ENCODE measurements around the gene UCP2. TPM values are rescaled to one million over a fixed set of nuclear protein-coding genes. Genes with fewer than 3 reads are reported as not detected.
"Not testable (repeated sequence)": the region's sequence is repeated elsewhere in the genome, so short reads cannot be mapped to it uniquely, and the experiment has no call there.

UCP2 gene
- polyA plus RNA-seq, 5 donors = 34.3 to 55.3 (median 45.2) TPM

DNA sequence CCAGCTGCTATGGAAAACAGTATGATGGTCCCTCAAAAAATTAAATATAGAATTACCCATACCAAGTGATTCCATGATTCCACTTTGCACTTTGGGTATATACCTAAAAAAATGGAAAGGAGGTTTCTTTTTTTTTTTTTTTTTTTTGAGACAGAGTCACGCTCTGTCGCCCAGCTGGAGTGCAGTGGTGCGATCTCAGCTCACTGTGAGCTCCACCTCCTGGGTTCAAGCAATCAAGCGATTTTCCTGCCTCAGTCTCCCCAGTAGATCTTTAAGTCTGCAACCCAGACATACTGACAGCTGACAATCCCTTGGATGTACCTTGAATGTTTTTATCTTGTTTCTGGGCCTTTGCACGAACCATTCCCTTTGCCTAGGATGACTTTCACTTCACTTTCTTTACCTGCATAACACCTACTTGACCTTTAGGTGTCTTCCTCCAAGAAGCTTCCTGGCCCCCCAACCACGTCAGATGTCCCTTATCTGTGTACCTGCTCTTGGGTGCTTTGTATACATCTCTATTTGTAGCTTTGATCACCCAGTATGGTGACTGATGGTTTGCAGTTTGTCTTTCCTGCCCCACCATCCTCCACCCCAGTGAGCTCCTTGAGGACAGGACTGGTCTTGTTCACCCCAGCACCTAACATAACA is 14.6 kb upstream of the UCP2 start:
- no peak for DNase-seq

DNA sequence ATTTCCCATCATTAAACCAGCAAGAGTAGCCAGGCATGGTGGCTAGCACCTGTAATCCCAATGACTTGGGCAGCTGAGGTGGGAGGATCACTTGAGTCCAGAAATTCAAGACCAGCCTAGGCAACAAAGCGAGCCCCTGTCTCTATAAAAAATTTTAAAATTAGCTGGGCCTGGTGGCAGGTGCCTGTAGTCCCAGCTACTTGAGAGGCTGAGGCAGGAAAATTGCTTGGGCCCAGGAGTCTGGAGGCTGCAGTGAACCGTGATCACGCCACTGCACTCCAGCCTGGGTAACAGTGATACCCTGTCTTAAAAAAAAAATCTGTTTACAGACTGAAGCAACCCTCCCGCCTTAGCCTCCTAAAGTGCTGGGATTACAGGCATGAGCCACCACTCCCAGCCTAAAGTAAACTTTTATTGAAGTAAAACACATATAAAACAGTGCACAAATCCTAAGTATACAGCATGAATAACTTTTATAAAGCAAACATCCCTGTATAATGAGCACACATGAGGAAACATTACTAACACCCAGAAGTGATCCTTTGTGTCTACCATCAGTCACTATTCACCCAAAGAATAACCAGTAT is 13.6 kb upstream of the UCP2 start:
- DNase-seq = no peak

DNA sequence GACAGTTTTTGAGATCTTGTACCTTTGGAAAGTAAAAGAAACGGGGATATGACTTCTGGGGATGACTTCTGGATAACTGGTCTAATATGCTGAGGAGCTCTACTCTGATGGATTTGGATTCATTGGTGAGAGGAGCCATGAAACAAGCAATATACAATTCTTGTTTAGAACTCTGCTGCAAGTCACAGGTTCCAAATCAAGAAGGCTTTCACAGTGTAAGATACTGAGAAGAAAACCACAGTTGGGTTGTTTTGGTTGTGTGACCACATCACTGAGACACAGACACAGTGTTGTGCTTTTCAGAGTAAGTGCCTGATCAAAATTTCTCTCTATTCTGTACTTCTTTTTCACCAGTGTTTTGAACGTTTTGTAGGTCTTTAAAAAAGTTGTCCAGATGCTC is 13.1 kb upstream of the UCP2 start:
- no peak for DNase-seq

DNA sequence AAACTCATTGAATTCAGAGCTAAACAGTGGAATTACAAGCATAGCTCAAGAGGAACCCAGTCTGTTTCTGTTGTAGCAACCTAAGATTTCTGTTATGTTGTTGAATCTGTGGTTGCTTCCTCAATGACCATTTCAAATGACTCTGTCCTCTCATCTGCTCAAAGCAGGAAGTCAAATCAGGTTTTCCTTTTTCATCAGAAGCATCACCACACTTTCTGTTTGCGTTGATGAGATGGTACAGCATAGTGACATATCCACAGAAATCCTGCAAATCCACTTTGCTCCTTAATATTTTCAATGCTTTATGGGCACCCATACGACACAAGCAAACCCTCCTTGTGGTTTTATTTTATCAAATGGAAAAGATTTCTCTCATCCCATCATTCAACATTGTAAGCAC is 12.6 kb upstream of the UCP2 start:
- DNase-seq = no peak

DNA sequence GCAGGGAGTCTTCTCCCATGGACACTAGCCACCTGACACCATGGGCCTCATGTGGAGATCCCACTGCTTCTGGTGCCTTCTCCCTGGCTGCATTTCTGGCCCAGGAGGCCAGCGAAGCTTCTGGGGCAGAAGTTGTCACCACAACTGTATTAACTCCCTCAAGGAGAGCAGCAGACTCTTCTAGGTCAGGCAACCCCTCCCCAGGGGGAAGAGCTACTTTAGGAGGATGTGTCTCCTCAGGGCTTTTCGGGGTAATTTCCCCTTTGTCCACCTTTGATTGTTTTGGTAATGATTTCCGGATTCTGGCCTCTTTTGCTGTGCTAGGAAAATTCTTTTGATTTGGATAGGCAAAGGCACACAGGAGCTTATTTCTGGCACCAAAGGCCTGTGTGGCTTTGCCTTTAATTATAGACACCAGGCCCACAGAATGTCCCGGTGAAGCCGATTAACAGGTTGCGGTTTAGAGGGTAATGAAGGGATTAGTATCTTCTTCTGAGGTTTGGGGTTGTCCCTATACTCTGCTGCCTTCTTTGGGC is 8.9 kb upstream of the UCP2 start:
- DNase-seq = no peak

DNA sequence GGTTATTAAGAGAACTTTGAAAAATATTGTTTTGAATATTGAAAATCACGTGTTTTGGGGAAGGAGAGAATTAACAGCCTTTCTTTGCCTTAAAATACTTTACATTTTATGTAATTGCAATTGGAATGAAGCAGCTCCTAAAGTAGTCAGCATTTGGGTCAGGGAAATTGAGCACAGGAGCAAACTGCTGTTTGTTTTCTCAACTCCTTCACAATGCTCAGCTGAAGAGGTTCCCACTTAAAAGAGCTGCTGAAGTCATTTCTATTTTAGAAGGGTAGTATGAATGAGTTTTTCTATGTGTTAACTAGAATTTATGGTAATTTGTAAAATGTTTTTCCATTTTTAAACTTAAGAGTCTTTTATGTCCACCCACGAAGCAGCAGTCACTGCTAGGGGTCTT is 8.1 kb upstream of the UCP2 start:
- peak in 1 of 2 donors; percentile 20 for DNase-seq

DNA sequence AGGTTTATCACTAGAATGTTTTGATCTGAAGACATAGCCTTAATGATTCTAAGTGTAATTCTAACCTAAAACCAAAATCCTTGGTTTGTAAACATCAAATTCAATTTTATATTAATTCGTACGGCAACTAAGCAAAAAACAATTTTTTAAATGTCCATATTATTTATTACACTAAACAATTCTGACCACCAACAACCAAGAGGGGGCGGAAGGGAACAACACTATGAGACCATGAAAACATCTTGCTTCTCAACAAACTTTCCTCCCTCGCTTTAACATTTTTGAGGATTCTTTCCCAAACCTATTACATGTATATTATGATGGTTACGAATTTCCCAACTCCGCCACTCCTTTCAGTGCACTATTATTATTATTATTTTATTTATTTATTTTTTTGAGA is 6.5 kb upstream of the UCP2 start:
- no peak for DNase-seq

DNA sequence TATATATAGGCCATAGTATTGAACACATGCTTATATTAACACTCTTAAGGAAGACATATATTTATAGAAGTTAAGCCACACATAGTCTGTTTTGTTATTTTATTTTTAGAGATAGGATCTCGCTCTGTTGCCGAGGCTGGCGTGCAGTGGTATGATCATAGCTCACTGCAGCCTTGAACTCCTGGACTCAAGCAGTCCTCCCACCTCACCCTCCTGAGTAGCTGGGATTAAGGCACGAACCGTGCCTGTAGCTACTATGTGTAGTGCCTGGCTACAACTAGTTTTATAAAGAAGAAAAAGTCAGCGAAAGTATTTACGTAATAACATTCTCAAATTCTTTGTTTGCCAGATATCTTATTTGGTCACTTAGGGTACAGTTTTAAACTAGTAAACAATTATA is 5.6 kb upstream of the UCP2 start:
- DNase-seq = no peak

DNA sequence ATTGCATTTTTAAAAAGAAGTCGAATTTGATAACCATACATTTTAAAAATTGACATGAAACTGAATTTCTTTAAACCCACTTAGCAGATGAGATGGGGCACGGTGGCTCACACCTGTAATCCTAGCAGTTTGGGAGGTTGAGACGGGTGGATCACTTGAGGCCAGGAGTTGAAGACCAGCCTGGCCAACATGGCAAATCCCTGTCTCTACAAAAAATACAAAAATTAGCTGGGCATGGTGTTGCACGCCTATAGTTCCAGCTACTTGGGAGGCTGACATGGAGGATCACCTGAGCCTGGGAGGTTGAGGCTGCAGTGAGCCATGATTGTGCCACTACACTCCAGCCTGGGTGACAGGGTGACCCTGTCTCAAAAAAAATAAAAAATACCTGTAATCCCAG is 3.0 kb upstream of the UCP2 start:
- DNase-seq = not testable (repeated sequence)

DNA sequence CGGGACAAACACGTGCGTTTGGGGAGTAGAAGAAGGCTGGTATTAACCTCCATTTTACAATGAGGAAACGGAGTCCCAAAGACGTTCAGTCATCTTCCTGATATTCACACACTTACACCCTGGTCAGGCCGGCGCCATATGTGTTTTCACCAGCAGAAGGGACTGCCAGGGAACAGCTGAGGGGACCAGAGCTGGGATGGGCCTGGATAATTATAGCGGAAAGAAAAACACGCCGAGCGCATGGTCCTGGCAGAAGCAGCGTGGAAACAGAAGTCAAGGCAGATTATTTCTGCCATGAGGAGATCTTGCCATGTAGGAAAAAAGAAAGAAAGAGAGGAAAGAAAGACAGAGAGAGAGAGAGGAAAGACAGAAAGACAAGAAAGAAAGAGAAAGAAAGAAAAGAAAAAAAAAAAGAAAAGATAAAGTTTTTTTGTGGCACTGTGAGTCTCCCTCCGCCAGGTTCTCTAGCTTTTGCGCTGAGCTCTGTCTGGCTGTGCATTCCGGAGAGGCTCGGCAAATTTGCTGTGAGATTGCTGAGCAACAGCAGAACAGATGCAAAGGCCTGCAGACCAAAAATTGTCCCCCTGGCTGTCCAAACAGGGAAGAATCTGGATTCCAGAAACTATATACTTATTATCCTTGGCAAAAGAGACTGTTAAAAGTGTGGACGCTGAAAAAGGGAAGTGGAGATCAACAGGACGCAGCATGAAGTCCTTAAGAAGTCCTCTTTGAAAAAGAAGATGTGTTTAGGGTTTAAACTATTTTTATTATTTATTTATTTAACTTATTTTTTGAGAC is 1.3 kb upstream of the UCP2 start:
- DNase-seq = no peak

DNA sequence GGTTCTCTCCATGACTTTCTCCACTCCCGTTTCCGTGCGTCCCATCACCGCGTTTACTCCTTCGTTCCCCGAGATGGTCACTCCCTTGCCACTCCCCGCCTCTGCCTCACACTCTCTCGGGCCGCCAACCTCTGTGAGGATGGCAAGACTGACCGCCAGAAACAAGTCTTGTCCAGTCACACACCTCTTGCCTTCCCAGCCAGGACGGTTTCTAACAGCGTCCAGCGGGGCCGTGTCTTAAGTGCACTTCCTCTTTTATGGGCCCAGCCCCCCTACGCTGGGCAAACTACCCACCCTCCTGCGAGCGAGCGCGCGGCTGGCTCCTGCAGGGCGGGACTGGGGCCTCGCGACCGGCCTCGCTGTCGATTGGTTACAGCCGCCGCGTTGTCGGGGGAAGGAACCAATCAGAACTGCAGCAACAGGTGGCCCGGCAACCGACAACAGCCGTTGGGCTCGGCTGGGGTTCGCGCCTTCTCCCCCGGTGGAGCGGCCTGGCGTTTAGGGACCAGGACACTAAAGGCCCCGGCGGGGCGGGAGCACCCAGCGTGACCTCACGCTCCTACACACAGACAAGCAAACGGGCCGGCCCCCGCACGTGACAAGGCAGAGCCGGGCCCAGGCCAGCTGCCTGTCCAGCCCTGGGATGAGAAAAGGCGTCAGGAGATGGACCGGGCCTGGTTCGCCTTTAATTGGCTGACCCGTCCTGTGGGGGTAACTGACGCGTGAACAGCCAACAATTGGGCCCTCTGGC is 522 bp upstream of the UCP2 start:
- DNase-seq = peak; percentile 85 to 86

DNA sequence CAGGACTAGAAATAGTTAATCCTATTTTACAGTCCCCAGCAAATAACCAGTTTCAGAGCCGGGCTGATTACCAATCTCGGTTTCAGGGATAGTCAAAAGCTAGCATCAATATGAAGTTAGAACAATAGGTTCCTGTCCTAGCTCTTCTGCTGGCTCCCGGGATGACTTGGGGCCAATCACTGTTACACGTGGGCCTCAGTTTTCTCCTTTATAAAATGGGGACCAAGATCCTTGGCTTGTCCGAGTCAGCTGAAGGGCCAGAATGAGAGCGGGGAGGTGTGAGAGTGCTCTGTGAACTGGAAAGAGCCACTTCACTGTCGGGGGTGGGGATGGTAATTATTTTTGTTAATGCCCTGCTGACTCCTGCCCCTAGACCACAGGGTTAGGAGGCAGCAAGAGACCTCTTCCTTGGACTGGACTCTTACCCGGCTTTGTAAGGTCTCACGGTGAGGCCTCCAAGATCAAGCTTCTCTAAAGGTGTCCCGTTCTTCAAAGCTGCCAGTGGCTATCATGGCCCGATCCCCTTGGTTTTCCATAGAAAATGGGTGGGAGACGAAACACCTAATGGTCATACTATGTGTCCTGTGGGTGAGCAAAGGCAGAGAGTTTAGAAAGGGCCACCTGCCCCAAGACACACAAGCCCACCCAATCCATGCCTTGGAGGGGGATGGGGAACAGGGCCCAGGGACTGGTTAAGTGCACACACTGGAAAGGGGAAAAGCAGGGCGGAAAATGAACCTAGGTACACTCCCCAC is 1.4 kb downstream of the UCP2 start:
- DNase-seq = no peak

DNA sequence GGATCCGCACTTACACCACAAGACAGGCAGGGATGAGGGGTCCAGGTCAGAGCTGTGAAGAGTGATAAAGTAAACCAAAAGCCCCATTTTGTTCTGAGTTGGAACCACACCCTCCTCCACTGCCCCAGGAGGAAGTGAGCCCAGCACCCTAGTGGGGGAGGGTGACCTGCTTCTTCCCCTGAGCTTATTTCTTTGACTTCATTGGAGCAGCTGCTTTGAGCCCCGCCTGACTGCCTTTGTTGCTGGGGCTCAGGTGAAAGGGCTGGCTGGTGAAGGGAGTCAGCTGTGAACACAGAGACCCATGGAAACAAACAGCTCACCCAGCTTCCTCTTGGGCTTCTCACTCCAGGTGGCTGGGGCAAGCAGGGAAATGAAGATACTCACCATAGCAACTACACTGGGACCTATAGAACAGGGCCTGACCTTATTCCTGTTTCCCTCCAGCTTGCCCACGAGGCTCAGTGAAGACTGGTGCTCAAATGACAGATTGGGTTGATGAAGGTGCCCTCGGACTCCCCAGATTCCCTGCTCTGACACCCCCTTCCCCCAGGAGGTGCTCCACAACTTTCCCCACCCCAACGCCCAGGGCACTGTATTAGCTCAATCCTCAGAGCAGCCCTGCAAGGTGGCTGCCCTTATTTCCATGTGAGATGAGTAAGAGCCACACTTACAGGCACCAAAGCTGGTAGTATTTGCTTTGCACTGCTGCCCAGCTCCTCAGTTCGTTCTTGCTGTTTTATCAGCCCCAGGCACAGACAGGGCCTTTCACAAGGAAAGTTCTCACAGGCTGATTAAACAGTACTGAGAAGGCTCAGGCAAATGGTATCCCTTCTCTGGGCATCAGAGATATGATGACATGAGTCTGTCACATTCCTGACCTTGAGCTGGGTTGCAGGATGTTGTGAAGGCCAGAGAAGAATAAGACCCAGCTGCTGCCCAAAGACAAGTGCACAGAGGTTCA is 2.4 kb downstream of the UCP2 start:
- peak in 1 of 2 donors; percentile 20 for DNase-seq

DNA sequence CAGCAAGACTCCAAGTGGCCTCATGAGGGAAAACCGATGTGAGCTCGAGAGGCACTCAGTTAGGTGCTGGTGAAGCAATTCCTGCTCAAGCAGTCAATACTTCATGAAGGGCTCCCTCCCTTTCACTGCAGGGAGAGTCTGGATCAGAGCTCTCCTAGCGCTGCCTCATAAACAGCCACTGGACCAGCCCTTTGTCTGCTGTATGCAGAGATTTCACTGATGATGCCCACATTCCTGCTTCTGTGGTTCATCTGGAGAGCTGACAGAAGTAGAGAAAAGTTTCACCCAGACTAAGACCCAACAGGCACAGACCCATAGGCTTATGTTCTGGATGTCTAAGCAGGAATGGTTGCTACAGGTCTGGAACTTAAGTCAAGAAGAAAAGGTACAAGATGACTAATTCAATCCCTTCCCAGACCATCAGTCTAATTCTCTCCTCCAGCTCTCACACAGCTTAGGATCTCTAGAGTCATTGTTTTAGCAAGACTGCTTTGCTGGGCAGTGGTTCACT is 4.0 kb downstream of the UCP2 start:
- DNase-seq = no peak

DNA sequence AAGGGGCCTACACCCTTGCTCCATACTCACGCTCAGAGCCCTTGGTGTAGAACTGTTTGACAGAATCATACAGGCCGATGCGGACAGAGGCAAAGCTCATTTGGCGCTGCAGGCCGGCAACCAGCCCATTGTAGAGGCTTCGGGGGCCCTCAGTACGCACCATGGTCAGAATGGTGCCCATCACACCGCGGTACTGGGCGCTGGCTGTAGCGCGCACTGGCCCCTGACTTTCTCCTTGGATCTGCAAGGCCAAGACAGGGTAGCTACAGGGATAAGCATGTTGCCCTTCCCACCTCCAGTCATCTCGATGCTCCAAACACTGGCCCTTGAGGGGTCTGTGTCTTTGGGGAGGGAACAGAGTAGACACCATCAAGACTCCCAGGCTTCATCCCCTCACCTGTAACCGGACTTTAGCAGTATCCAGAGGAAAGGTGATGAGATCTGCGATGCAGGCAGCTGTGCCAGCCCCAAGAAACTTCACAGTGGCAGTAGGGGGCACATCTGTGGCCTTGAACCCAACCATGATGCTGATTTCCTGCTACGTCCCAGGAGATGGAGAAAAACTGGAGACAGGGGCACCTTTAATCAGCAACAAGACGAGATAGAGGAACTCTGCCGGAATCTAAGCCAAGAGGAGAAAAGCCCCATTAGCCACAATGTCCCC is 4.7 kb downstream of the UCP2 start:
- no peak for DNase-seq

DNA sequence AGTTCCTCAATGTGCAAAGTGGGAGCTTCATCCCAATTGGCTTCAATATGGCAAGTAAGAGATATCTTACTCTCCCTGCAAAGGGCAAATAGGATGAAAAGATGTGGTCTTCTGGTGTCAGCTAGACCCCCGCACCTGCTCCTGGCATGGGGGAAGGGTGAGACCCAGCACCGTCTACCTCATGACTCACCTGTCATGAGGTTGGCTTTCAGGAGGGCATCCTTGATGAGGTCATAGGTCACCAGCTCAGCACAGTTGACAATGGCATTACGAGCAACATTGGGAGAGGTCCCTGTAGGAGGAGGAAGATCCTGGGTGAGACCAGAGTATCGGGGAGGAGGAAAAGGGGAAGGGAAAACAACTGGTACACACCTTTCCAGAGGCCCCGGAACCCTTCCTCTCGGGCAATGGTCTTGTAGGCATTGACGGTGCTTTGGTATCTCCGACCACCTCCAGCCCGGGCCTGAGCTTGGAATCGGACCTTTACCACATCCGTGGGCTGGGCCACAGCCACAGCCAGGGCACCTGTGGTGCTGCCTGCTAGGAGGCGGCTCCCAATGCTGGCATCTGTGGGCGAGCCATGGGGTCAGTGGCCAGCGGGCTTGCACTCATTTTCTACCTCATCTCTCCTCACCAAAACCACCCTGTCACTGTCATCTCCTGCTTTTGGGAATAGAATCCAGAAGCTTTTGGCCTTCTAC is 6.0 kb downstream of the UCP2 start:
- DNase-seq = no peak

DNA sequence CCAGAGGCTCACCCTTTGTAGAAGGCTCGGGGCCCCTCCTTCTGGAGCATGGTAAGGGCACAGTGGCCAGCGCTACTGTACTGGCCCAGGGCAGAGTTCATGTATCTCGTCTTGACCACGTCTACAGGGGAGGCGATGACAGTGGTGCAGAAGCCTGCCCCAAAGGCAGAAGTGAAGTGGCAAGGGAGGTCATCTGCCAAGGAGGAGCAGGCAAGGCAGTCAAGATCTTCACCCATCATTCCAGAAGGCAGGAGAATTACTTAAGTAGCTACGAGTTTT is 7.2 kb downstream of the UCP2 start:
- no peak for DNase-seq

DNA sequence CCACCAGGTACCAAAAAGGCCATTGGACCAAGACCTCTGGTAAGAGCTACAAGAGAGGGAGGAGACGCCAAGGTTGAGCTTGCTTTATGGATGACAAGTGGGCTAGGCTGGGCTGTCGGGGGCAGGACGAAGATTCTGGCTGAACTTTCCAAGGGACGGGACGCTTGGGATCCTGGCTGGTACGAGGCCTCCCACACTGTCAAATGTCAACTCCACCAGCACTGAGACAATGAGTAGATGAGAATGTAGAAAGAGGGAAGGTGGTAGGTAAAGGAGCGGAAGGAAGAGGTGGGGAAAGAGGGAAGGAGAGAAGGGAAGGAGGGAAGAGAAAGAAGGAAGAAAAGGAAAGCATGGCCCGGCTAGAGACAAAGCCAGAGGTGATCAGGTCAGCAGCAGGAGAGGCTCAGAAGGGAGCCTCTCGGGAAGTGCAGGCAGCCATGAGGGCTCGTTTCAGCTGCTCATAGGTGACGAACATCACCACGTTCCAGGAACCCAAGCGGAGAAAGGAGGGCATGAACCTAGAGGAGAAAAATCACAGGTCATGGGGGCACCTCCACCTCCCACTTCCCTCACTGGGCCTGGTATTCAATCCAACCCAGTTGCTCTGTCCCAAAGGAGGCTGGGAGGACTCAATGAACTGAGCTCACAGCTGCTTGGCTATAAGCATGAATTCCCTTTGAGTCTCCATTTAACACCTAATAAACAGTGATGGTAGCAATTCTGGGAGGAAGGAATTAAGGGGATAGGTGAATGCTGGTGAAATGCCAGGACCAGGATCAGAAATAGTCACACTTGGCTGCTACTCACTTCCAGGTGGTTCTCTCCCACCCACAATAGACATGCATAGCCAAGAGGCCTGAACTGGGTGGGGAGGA is 7.8 kb downstream of the UCP2 start:
- no peak for DNase-seq
